Endometrial microvascular endothelial cells (primary cell): ENCODE results near the gene NDUFAF5. TPM values are rescaled to one million over a fixed set of nuclear protein-coding genes. Genes with fewer than 3 reads are reported as not detected.

Experiments
- in situ Hi-C: cut with HindIII; loops from 2 replicates; pipeline ENCODE4 v1.10.0; 2017; ENCODE audit warnings: low sequenced_read_pairs, low pct_unique_long_range_greater_than_20kb; ENCODE audit errors: inconsistent ontology term
- total RNA-seq: library from RNA; depleted of rRNA; stranded (reverse); fragments of >200 nt; gene quantifications from one replicate; pipeline ENCODE4 v1.2.3, GENCODE V29; 2015; ENCODE audit errors: inconsistent ontology term

The NDUFAF5 gene
- total RNA-seq, 1 donor from 2014 or later, result 25.8 TPM

DNA sequence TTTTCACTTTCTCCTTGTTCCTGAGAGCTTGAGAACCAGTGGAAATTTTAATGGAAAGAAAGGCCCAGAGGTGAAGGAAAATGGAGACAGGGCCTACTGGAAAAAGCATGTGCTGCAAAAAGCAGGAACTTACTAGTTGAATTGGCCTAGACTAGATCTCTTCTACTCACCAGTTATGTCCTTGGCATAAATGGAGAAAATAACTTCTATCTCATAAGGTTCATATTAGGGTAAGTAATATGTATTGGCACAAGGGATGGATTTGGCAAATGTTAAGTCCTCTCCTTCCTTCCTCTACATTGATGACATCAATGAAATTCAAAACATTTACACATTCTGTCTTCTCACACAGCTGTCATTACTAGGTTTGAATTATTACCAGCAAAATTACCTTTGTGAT lies 74.0 kb downstream of the NDUFAF5 start:
- in situ Hi-C loops, result no loop called here

DNA sequence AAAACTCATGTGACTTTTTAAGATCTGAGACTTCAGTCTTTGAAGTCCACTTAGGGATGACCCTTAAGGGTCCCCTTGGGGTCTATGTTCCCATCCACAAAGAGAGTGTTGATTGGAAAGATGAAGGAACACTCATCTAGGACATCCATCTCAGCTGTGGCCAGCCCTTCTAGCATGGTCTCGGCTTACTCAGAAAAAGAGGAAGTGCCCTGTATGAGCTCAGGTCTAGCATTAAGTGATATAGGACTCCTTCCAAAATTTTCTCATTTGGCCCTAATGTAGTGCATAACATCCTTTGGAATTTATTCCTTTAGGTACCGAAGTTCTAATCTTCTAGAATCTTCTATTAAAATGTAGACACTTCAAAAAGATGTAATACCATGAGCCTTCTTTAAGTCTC lies 77.4 kb downstream of the NDUFAF5 start:
- in situ Hi-C loops, result no loop called here

DNA sequence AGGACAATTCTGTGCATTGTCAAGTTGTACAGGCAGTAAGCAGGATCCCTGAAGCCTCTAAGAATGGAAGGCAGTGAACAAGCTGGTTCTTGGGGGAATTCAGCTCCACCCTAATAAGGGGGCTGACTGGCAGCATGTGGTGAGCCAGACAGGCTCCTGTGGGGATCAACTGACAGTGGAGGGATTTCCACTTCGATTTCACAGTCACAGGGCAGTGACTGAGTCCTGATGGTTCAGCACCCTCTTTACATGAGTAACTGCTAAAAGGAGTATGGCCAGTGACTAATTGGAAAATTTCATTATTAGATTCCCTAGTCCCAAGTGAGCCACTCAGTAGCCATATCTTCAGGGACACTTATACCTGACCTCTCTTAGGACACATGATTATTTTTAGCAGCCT lies 78.4 kb downstream of the NDUFAF5 start:
- in situ Hi-C loops, result no loop called here

DNA sequence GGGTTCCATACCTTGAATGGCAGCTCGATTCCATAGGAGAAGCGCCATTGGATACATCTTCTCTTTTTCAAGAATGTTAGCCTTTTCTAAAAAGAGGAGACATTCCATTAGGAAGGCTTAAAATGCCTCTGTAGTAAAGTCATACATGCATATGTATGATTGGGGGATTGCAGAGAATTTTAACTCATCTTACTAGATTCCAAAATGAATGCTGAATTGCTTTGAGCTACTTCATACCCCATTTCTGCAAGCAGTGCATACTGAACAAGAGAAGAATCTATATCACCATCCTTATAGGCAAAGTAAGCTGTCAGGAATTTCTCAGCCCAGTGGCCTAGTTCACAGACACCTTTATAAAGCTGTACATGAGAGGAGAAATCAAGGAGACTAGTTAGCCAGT lies 80.3 kb downstream of the NDUFAF5 start:
- in situ Hi-C loops, result no loop called here

DNA sequence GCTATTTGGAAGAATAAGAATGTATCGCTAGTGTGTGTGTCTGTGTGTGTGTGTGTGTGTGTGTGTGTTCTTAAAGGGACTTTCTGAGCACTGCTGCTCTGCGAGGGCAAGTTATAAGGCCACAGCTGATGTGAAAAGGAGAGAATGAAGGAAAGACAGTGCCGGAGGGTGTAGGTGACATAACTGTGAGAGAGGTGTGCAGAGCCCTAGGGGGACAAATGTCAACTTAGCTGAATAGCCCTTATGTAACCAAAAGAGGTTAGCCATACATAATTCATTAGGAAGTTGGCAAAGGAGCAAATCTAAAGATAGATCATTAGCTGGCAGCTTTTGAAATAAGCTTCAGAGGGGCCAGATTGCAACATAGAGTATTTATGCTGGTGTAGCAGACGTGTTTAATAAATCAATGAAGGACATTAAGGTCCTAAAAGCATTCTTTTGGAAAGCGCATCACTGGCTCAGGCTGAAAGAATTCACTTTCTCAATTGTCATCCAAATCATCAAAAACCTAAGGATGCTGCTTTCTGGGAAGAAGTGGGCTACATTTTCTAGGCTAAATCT lies 81.0 kb downstream of the NDUFAF5 start:
- in situ Hi-C loops, result no loop called here

DNA sequence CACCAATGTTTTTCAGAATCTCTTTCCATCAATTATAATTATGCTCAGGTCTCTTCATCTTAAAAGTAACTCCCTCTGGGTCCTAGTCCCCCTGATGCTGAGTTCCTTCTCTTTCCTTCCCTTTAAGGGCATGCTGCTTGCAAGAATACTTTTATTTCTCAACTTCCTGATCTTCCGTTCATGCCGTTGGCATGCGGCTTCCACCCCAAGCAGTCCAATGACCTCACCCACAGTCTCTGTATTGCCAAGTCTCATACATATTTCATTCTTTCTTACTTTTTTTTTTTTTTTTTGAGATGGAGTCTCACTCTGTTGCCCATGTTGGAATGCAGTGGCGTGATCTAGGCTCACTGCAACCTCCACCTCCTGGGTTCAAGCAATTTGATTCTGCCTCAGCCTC lies 83.5 kb downstream of the NDUFAF5 start:
- in situ Hi-C loops, result no loop called here

DNA sequence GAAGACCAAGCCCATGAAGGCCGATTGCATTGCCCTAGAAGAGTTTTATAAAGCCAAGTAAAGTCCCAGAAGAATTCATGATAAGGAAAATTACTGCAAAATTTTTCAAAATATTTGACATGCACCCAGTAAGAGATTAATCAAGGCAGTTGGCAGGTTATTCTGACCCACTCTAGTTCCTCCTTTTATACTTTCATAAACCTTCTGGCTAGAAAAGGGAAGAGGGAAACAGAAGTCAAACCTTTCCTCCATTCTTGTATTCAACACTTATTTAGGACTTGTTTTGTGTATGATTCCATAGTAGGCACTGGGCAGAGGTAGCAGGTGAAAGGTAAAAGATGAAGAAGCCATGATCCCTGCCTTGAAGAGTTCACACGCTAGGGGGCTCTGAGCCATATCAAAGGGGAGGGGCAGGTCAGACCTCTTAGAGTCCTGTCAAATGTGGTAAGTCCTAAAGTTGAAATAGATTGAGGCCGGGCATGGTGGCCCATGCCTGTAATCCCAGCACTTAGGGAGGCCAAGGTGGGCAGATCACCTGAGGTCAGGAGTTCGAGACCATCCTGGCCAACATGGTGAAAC lies 85.4 kb downstream of the NDUFAF5 start:
- in situ Hi-C loops, result no loop called here

Other genes starting within 250 kb of the NDUFAF5 start
- 10.2 TPM for gene TASP1, start 146.1 kb upstream of the NDUFAF5 start, total RNA-seq
- gene ESF1, start 109 bp upstream of the NDUFAF5 start, total RNA-seq, result 6.1 TPM
- gene SEL1L2, start 205.6 kb downstream of the NDUFAF5 start, total RNA-seq, result not detected
- not detected for gene MACROD2, start 210.5 kb downstream of the NDUFAF5 start, total RNA-seq